Type B pancreatic cell (in vitro differentiated cells): ENCODE measurements around the gene PLEKHA7. TPM values are rescaled to one million over a fixed set of nuclear protein-coding genes. Genes with fewer than 3 reads are reported as not detected.

Source experiments
- DNase-seq: peaks from one replicate; pipeline ENCODE4 v3.0.0; 2021; ENCODE audit warnings: mixed read lengths; ENCODE audit not compliant: unreplicated experiment; ENCODE audit errors: extremely low spot score
- H3K27ac Mint-ChIP-seq: 2 replicates; pipeline ENCODE4 v1.8.0; 2021; ENCODE audit warnings: mild to moderate bottlenecking, mixed read lengths
- H3K27me3 Mint-ChIP-seq: 2 replicates; pipeline ENCODE4 v1.8.0; 2021; ENCODE audit warnings: mixed read lengths
- H3K36me3 Mint-ChIP-seq: 2 replicates; pipeline ENCODE4 v1.8.0; 2021; ENCODE audit warnings: mixed read lengths
- H3K4me1 Mint-ChIP-seq: one replicate; pipeline ENCODE4 v1.8.0; 2021; ENCODE audit warnings: mixed read lengths; ENCODE audit not compliant: unreplicated experiment
- H3K4me3 Mint-ChIP-seq: 2 replicates; pipeline ENCODE4 v1.8.0; 2021; ENCODE audit warnings: mild to moderate bottlenecking, mixed read lengths
- H3K9me3 Mint-ChIP-seq: 2 replicates; pipeline ENCODE4 v1.8.0; 2021; ENCODE audit warnings: mixed read lengths
- total RNA-seq: library from RNA; stranded (reverse); gene quantifications from 2 replicates; pipeline ENCODE4 v1.2.1, GENCODE V29; 2021; ENCODE audit warnings: low replicate concordance
- TF ChIP-seq, protein P1 (sequence below): fragments of 200-600 bp; sonication (generic); conservative IDR thresholded peaks from 2 replicates; pipeline ENCODE4 v1.5.0; 2021; ENCODE audit warnings: antibody characterized with exemption, mild to moderate bottlenecking

Gene PLEKHA7
- total RNA-seq, 1 donor from 2014 or later: 64.7 TPM

DNA sequence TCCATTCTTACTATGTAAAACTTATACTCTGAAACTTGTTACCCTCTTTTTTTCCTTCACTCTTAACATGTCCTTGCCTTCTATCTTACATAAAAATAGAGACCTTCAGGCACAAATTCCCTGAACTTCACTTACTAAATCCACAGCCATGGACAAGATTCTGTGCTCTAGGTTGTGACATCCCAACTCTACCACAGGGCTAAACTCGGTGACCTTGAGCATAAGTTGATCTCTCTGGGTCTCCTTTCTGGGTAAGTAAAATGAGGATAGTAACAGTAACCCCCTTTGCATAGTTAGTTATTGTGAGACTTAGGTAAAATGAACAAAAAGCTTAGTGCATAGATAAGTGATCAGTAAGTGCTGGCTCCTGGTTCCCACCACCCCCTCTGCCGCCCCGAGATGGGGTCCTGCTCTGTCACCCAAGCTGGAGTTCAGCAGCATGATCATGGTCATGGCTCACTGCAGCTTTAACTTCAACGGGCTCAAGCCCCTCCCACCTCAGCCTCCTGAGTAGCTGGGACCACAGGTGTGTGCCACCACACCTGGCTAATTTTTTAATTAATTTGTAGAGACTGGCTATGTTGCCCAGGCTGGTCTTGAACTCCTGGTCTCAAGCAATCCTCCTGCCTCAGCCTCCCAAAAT, 255.7 kb downstream of the PLEKHA7 start:
- Mint-ChIP-seq H3K4me1 (no peaks in the 10 kb centered on the region), H3K27me3 (no peaks in the 10 kb centered on the region), H3K9me3 (no peaks in the 10 kb centered on the region), H3K27ac (peak overlapping the region; percentile 2), H3K4me3 (no peak overlapping the region), H3K36me3 (peaks cover 28% of the 10 kb centered on the region)
- TF ChIP-seq, protein P1, sequence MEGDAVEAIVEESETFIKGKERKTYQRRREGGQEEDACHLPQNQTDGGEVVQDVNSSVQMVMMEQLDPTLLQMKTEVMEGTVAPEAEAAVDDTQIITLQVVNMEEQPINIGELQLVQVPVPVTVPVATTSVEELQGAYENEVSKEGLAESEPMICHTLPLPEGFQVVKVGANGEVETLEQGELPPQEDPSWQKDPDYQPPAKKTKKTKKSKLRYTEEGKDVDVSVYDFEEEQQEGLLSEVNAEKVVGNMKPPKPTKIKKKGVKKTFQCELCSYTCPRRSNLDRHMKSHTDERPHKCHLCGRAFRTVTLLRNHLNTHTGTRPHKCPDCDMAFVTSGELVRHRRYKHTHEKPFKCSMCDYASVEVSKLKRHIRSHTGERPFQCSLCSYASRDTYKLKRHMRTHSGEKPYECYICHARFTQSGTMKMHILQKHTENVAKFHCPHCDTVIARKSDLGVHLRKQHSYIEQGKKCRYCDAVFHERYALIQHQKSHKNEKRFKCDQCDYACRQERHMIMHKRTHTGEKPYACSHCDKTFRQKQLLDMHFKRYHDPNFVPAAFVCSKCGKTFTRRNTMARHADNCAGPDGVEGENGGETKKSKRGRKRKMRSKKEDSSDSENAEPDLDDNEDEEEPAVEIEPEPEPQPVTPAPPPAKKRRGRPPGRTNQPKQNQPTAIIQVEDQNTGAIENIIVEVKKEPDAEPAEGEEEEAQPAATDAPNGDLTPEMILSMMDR: no peak
- no peak for DNase-seq

DNA sequence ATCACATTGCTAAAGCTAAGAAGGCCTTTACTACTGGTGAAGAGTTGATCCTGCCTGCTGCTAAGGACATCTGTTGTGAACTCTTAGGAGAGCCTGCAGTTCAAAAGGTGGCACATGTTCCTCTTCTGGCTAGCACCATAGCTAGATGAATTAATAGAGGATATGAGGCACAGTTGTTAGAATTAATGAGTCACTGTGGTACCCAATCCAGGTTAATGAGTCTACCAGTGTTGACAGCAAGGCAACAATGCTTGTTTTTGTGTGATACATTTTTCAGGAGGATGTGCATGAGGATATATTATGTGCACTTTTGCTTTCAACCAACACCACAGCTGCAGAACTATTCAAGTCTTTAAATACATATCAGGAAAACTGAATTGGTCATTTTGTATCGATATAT, 263.8 kb downstream of the PLEKHA7 start:
- peaks cover 46% of the 10 kb centered on the region for H3K36me3 Mint-ChIP-seq
- no peak overlapping the region for H3K27ac Mint-ChIP-seq
- no peaks in the 10 kb centered on the region for H3K9me3 Mint-ChIP-seq
- no peaks in the 10 kb centered on the region for H3K4me1 Mint-ChIP-seq
- no peak overlapping the region for H3K4me3 Mint-ChIP-seq
- DNase-seq: no peak
- no peaks in the 10 kb centered on the region for H3K27me3 Mint-ChIP-seq
- TF ChIP-seq, protein P1: no peak

DNA sequence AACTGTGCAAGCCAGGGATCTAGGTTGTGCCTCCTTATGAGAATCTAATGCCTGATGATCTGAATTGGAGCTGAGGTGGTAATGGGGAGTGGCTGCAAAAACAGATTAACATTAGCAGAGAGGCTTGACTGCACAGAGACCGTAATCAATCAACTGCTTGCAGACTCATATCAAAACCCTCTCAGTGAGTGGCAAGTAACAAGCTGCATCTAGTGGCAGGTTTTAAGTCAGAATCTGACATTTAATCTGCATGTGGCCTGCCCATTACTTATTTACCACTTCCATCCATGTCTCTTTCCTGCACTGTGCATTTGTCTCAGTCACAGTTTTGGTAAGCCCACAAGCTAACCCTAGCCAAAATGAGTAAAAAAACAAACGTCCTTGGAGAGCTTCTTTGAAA, 264.5 kb downstream of the PLEKHA7 start:
- no peak for DNase-seq
- Mint-ChIP-seq H3K27me3 (no peaks in the 10 kb centered on the region), H3K4me3 (no peak overlapping the region), H3K36me3 (peaks cover 52% of the 10 kb centered on the region), H3K9me3 (no peaks in the 10 kb centered on the region), H3K4me1 (no peaks in the 10 kb centered on the region), H3K27ac (no peak overlapping the region)
- TF ChIP-seq, protein P1: no peak

DNA sequence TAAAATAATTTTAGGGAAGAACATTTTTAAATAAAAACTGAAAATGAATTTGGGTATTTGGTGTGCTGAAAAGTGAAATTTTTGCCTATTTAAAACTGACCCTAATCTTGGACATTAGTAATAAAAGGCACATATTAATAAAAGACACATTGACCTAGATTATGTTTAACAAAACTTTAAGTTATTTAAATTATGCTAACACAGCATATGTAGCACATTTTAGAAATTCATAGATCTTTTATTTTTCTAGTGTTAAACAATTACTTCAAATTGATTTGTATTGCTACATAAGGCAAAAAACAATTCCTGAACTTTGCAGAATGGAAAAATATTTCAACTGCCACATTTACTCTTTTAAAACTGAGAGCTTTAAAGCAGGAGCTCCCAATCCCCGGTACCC, 265.1 kb downstream of the PLEKHA7 start:
- Mint-ChIP-seq H3K27me3 (no peaks in the 10 kb centered on the region), H3K4me1 (peaks cover 5% of the 10 kb centered on the region), H3K4me3 (no peak overlapping the region), H3K9me3 (no peaks in the 10 kb centered on the region), H3K36me3 (peaks cover 55% of the 10 kb centered on the region), H3K27ac (no peak overlapping the region)
- no peak for DNase-seq
- TF ChIP-seq, protein P1: no peak

DNA sequence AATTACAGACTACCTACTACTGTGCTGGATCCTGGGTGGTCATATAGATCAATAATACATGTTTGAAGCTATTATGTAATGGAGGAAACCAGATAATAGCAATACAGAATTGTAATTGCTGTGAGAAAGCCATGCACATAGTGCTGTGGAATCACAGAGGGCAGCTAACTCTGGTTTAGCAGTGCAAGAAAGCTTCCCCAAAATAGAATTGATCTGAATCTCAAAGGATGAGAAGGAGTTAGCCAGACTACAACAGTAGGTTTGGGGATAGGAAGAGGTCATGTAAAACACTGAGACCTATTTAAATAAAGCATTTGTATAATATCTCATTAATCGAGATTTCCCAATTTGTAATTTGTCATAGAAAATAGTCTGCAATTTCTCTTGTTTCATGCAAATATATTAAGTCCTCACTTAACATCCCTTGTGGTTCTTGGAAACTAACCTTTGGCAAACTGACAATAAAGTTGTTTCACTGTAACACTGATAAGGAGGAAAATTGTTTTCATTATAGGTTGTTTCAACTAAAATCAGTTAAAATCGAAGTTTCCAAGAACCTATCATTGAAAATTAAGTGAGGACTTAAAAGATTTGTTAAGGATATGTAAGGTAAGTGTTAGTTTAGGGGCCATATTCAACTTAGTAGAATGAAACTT, 268.1 kb downstream of the PLEKHA7 start:
- no peaks in the 10 kb centered on the region for H3K27me3 Mint-ChIP-seq
- H3K4me1 Mint-ChIP-seq: peaks cover 19% of the 10 kb centered on the region
- peaks cover 59% of the 10 kb centered on the region for H3K36me3 Mint-ChIP-seq
- TF ChIP-seq, protein P1: no peak
- no peak overlapping the region for H3K4me3 Mint-ChIP-seq
- DNase-seq: no peak
- no peaks in the 10 kb centered on the region for H3K9me3 Mint-ChIP-seq
- no peak overlapping the region for H3K27ac Mint-ChIP-seq
